ENCODE results near the gene HERC6.
"Not testable (repeated sequence)": the region's sequence is repeated elsewhere in the genome, so short reads cannot be mapped to it uniquely, and the experiment has no call there.

The HERC6 gene

GRCh38 chr4:88447371-88448095 lies 68.9 kb downstream of the HERC6 start:
- no peak for DNase-seq

- DNase-seq, result not testable (repeated sequence)
Observed at GRCh38 chr4:88448211-88448765, 69.6 kb downstream of the HERC6 start.

GRCh38 chr4:88448889-88449288 lies 70.2 kb downstream of the HERC6 start:
- no peak for DNase-seq

- DNase-seq, result no peak
Observed at GRCh38 chr4:88449290-88449689, 70.6 kb downstream of the HERC6 start.

GRCh38 chr4:88451205-88451604 lies 72.6 kb downstream of the HERC6 start:
- DNase-seq, result no peak

GRCh38 chr4:88452912-88453311 lies 74.3 kb downstream of the HERC6 start:
- DNase-seq, result no peak

GRCh38 chr4:88456670-88457306 lies 78.1 kb downstream of the HERC6 start, which contains the start of gene HERC5:
Gene HERC5 (plus strand): TSS chr4:88457119. CDS start chr4:88457270, 151 bp downstream.
- DNase-seq, result peak; percentile 43 to 84

- peak in 1 of 2 experiments; percentile 63 for DNase-seq
Observed at GRCh38 chr4:88457307-88458103, 78.9 kb downstream of the HERC6 start.

- DNase-seq, result no peak
Observed at GRCh38 chr4:88458104-88458740, 79.6 kb downstream of the HERC6 start.

- no peak for DNase-seq
Observed at GRCh38 chr4:88465653-88466192, 87.1 kb downstream of the HERC6 start.

GRCh38 chr4:88467392-88467791 lies 88.7 kb downstream of the HERC6 start:
- no peak for DNase-seq

GRCh38 chr4:88477229-88477860 lies 98.7 kb downstream of the HERC6 start:
- no peak for DNase-seq

- no peak for DNase-seq
Observed at GRCh38 chr4:88478247-88478646, 99.6 kb downstream of the HERC6 start.

- no peak for DNase-seq
Observed at GRCh38 chr4:88481537-88481936, 102.9 kb downstream of the HERC6 start.

GRCh38 chr4:88489100-88489761 lies 110.6 kb downstream of the HERC6 start:
- no peak for DNase-seq

Data from NCI-H526 (cell line).